Activated B cell treated with CpG ODN at 0.5 μM for 24 hours (primary cell): ENCODE data around the gene AKAP9. TPM values are rescaled to one million over a fixed set of nuclear protein-coding genes. Genes with fewer than 3 reads are reported as not detected.
A peak's percentile ranks its signal among the peaks of the same experiment; 100 is the strongest.
"Not testable (repeated sequence)": the region's sequence is repeated elsewhere in the genome, so short reads cannot be mapped to it uniquely, and the experiment has no call there.

Experiments
- ATAC-seq: fragments of 200-7000 bp; cut with Tn5 transposase; one replicate; pipeline ENCODE4 v1.10.0; 2021; ENCODE audit warnings: low read depth, mild to moderate bottlenecking, moderate library complexity
- CTCF ChIA-PET: fragments of 350-600 bp; sonication (Branson Sonifier 250); formaldehyde crosslinking; loops from one replicate; lab custom pipeline; 2021; ENCODE audit warnings: antibody characterized with exemption; lab: Charles Lee
- POLR2A ChIA-PET: fragments of 350-600 bp; sonication (Branson Sonifier 250); formaldehyde crosslinking; loops from one replicate; lab custom pipeline; 2021; ENCODE audit warnings: antibody characterized with exemption; lab: Charles Lee
- DNase-seq: peaks from one replicate; pipeline ENCODE4 v3.0.0; 2022
- H3K27ac Mint-ChIP-seq: one replicate; pipeline ENCODE4 v1.8.0; 2020; ENCODE audit warnings: mixed read lengths
- H3K27me3 Mint-ChIP-seq: one replicate; pipeline ENCODE4 v1.8.0; 2021; ENCODE audit warnings: mixed read lengths
- H3K36me3 Mint-ChIP-seq: one replicate; pipeline ENCODE4 v1.8.0; 2021; ENCODE audit warnings: low read depth, mixed read lengths
- H3K4me1 Mint-ChIP-seq: one replicate; pipeline ENCODE4 v1.8.0; 2021; ENCODE audit warnings: mixed read lengths
- H3K4me3 Mint-ChIP-seq: one replicate; pipeline ENCODE4 v1.8.0; 2020; ENCODE audit warnings: mild to moderate bottlenecking, mixed read lengths
- H3K9me3 Mint-ChIP-seq: one replicate; pipeline ENCODE4 v1.8.0; 2020; ENCODE audit warnings: mixed read lengths
- CTCF ChIP-seq: fragments of 200-600 bp; IDR thresholded peaks from one replicate; pipeline ENCODE4 v1.8.0; 2022; ENCODE audit warnings: antibody characterized with exemption, mild to moderate bottlenecking
- intact Hi-C: fragments of 100-400 bp; cut with micrococcal nuclease; formaldehyde crosslinking; loops from one replicate; pipeline ENCODE4 v1.15.1; 2024
- total RNA-seq: library from RNA; stranded (reverse); gene quantifications from 2 replicates; pipeline ENCODE4 v1.2.3, GENCODE V29; 2022

The AKAP9 gene
- total RNA-seq, 1 donor from 2014 or later: 58.4 TPM

GRCh38 chr7:91945476-91945875 lies 4.8 kb downstream of the AKAP9 start:
- H3K36me3 Mint-ChIP-seq: peaks cover 8% of the 10 kb centered on the region
- peaks cover 45% of the 10 kb centered on the region for H3K4me1 Mint-ChIP-seq
- no peak overlapping the region for H3K4me3 Mint-ChIP-seq
- ATAC-seq: no peak
- no peaks in the 10 kb centered on the region for H3K27me3 Mint-ChIP-seq
- no peaks in the 10 kb centered on the region for H3K9me3 Mint-ChIP-seq
- ChIA-PET POLR2A (interaction anchor here (1.2 kb wide), 1 partner anchor 300 kb away, joined by 3 read pairs; the partner anchor contains the start of genes ANKIB1 and KRIT1), CTCF (interaction anchor here (1.5 kb wide), 1 partner anchor 65 kb away, joined by 4 read pairs; the partner anchor contains the start of gene MTERF1)
- intact Hi-C loops: loop anchor here (10.0 kb wide), 4 partner anchors 681 to 1601 kb away; partner anchors contain the start of genes CLDN12, FZD1, GTPBP10 and SAMD9
- no peak for TF ChIP-seq CTCF
- H3K27ac Mint-ChIP-seq: no peak overlapping the region
- no peak for DNase-seq

GRCh38 chr7:91946549-91946948 lies 5.9 kb downstream of the AKAP9 start:
- Mint-ChIP-seq H3K4me3 (no peak overlapping the region), H3K4me1 (peaks cover 41% of the 10 kb centered on the region), H3K27ac (peak overlapping the region; percentile 64), H3K27me3 (no peaks in the 10 kb centered on the region), H3K9me3 (no peaks in the 10 kb centered on the region), H3K36me3 (peaks cover 2% of the 10 kb centered on the region)
- ATAC-seq (peak; percentile 31), DNase-seq (no peak)
- no peak for TF ChIP-seq CTCF
- POLR2A ChIA-PET: interaction anchor here (0.6 to 1.2 kb wide), 3 partner anchors 63 to 501 kb away, joined by 3 read pairs; partner anchors contain the start of genes ANKIB1, GATAD1 and KRIT1
- intact Hi-C loops: loop anchor here (10.0 kb wide), 4 partner anchors 682 to 1602 kb away; partner anchors contain the start of genes CLDN12, FZD1, GTPBP10 and SAMD9
- CTCF ChIA-PET: interaction anchor here (1.5 kb wide), 1 partner anchor 66 kb away, joined by 4 read pairs; the partner anchor contains the start of gene MTERF1

GRCh38 chr7:91947948-91948347 lies 7.3 kb downstream of the AKAP9 start:
- Mint-ChIP-seq H3K4me3 (no peak overlapping the region), H3K27me3 (no peaks in the 10 kb centered on the region), H3K9me3 (no peaks in the 10 kb centered on the region), H3K36me3 (peaks cover 7% of the 10 kb centered on the region), H3K4me1 (peaks cover 31% of the 10 kb centered on the region), H3K27ac (no peak overlapping the region)
- DNase-seq: no peak
- ChIA-PET POLR2A (no interaction called here), CTCF (no interaction called here)
- no peak for TF ChIP-seq CTCF
- no peak for ATAC-seq
- intact Hi-C loops: loop anchor here (10.0 kb wide), 4 partner anchors 683 to 1603 kb away; partner anchors contain the start of genes CLDN12, FZD1, GTPBP10 and SAMD9

- Mint-ChIP-seq H3K4me1 (peaks cover 27% of the 10 kb centered on the region), H3K27ac (no peak overlapping the region), H3K27me3 (no peaks in the 10 kb centered on the region), H3K4me3 (no peak overlapping the region), H3K9me3 (no peaks in the 10 kb centered on the region), H3K36me3 (peaks cover 10% of the 10 kb centered on the region)
- ATAC-seq (no peak), DNase-seq (no peak)
- no peak for TF ChIP-seq CTCF
- intact Hi-C loops: loop anchor here (10.0 kb wide), 4 partner anchors 685 to 1605 kb away; partner anchors contain the start of genes CLDN12, FZD1, GTPBP10 and SAMD9
- ChIA-PET POLR2A (no interaction called here), CTCF (no interaction called here)
Observed at GRCh38 chr7:91949221-91950009, 8.8 kb downstream of the AKAP9 start.

GRCh38 chr7:91953618-91954017 lies 13.0 kb downstream of the AKAP9 start:
- DNase-seq (no peak), ATAC-seq (no peak)
- intact Hi-C loops: no loop called here
- CTCF ChIA-PET: interaction anchor here (1.0 kb wide), 1 partner anchor 73 kb away, joined by 4 read pairs; the partner anchor contains the start of gene MTERF1
- Mint-ChIP-seq H3K4me1 (peaks cover 8% of the 10 kb centered on the region), H3K9me3 (no peaks in the 10 kb centered on the region), H3K36me3 (peaks cover 12% of the 10 kb centered on the region), H3K4me3 (no peak overlapping the region), H3K27ac (no peak overlapping the region), H3K27me3 (no peaks in the 10 kb centered on the region)
- POLR2A ChIA-PET: no interaction called here
- TF ChIP-seq CTCF: no peak

- H3K27ac Mint-ChIP-seq, H3K4me1 Mint-ChIP-seq, intact Hi-C loops, POLR2A ChIA-PET, H3K9me3 Mint-ChIP-seq, CTCF ChIA-PET, ATAC-seq, DNase-seq, H3K27me3 Mint-ChIP-seq, H3K4me3 Mint-ChIP-seq: not testable (repeated sequence)
- H3K36me3 Mint-ChIP-seq: peaks cover 16% of the 10 kb centered on the region
Observed at GRCh38 chr7:91956464-91956863, 15.8 kb downstream of the AKAP9 start.
